LNCaP clone FGC (cell line): Measurements from ENCODE around the gene NAA38.

Source experiments
- DNase-seq: peaks from one replicate; pipeline ENCODE4 v3.0.0-alpha.2; 2011; ENCODE audit warnings: low read depth
- H3K4me3 ChIP-seq: 2 replicates; pipeline ENCODE4 v1.5.1; 2011; ENCODE audit warnings: mild to moderate bottlenecking, low read depth, low read length, control low read depth
- CTCF ChIP-seq: IDR thresholded peaks from 2 replicates; pipeline ENCODE4 v1.5.1; 2012; ENCODE audit warnings: mild to moderate bottlenecking; ENCODE audit not compliant: control insufficient read depth, insufficient read depth; ENCODE audit errors: extremely low read depth

The NAA38 gene

DNA sequence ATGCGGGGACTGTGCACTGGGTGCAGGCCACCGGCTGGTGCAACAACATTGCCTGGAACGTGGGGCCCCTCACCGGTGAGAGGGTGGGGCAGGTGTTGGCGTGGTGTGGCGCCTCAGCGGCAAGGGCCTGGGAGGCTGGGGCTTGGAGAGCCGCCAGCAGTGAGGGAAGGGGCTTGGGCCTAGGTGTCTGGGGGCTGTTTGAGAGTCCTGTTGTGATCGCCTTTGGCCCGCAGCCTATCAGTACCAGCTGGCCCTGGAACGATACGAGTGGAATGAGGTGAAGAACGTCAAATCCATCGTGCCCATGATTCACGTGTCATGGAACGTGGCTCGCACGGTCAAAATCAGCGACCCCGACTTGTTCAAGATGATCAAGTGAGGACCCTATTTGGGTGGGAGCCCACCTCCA, 5.1 kb downstream of the NAA38 start:
- H3K4me3 ChIP-seq = no peak overlapping the region
- no peak for TF ChIP-seq CTCF
- no peak for DNase-seq

GRCh38 chr17:7851438-7852261, 5.7 kb downstream of the NAA38 start:
- DNase-seq = no peak
- TF ChIP-seq CTCF = peak; percentile 91

DNA sequence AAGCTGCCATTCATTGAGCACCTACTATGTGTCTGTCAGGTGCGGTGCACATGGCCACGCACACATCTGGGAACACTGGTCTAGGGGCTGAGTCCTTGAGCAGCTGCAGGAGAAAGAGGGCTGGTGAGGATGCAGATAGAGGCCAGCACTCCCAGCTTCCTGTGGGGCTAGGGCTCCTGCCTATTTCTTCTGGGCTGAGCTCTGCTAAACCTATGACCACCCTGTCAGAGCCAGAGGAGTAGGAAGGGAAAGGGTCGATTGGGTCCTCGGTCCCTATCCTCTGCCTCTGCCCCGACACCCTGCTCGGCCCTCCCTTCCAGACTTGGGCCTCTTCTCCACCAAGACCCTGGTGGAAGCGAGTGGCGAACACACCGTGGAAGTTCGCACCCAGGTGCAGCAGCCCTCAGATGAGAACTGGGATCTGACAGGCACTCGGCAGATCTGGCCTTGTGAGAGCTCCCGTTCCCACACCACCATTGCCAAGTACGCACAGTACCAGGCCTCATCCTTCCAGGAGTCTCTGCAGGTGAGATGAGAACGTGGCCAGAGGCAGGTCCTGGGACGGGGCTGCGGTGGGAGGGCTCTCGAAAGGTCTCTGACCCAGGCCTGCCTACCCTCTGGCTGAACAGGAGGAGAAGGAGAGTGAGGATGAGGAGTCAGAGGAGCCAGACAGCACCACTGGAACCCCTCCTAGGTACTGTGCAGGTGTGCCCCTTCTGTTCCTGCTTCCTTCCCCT, 6.5 kb downstream of the NAA38 start:
- no peak for DNase-seq
- TF ChIP-seq CTCF = no peak
- H3K4me3 ChIP-seq = peak overlapping the region; percentile 42

More at GRCh38 chr17:7851438-7852261, 5.7 kb downstream of the NAA38 start:
- peak overlapping the region; percentile 42 for H3K4me3 ChIP-seq

- no peak for TF ChIP-seq CTCF
- DNase-seq = no peak
- no peak overlapping the region for H3K4me3 ChIP-seq
Measured at GRCh38 chr17:7849751-7850504, 7.4 kb downstream of the NAA38 start.

GRCh38 chr17:7849130-7849750, 8.1 kb downstream of the NAA38 start:
- DNase-seq = no peak
- no peak overlapping the region for H3K4me3 ChIP-seq
- no peak for TF ChIP-seq CTCF

GRCh38 chr17:7848739-7849129, 8.6 kb downstream of the NAA38 start:
- H3K4me3 ChIP-seq = no peak overlapping the region
- TF ChIP-seq CTCF = no peak
- no peak for DNase-seq
